SH-SY5Y (cell line): Measurements from ENCODE around the gene TSPAN15.

ENCODE experiments used
- GATA2 ChIP-seq: IDR thresholded peaks from 2 replicates; pipeline ENCODE4 v1.6.1; 2011; ENCODE audit warnings: mild to moderate bottlenecking, low read depth, low read length
- GATA3 ChIP-seq: IDR thresholded peaks from 2 replicates; pipeline ENCODE4 v1.6.1; 2011; ENCODE audit warnings: low read depth, mild to moderate bottlenecking, low read length, moderate library complexity

The TSPAN15 gene

GRCh38 chr10:69425511-69426298, 25.6 kb upstream of the TSPAN15 start:
- TF ChIP-seq GATA3 (no peak), GATA2 (no peak)

DNA sequence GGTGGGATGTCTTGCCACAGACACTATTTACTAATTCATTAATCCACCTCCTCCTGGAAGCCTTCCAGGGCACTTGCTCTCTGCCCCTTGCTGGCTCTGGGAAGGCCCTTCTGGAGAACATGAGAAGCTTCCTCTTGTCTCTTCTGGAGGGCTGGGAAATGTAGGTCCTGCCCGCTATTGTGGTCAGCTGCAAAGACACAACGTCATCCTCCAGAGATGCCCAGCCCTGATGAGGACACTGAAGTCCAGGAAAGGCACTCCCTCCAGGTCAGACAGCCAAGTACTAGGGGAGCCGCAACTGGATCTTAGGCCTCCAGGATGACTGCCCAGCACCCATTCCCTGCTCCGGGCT, 24.9 kb upstream of the TSPAN15 start:
- TF ChIP-seq GATA2 (no peak), GATA3 (no peak)

DNA sequence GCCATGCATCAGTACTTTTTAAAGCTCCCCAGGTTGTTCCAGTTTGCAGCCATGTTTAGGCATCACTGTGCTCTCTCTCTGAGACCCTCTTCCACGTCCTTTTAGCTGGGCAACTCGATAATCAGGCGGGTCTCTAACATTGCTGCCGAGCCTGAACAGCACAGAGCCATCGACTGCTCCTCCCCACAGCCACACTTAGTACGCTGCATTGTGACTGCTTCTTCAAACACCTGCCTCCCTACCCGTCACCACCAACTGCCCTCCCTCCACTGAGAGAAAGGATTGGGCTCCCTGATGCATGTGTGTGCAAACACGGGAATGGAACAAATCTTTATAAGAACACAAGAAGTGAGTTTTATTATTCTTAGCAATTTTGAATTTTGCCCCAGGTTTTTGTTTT, 23.1 kb upstream of the TSPAN15 start:
- TF ChIP-seq GATA2 (no peak), GATA3 (no peak)

- TF ChIP-seq GATA3 (no peak), GATA2 (no peak)
Observed at GRCh38 chr10:69434169-69434568, 17.1 kb upstream of the TSPAN15 start.

- TF ChIP-seq GATA2 (no peak), GATA3 (no peak)
Observed at GRCh38 chr10:69434926-69435325, 16.3 kb upstream of the TSPAN15 start.

DNA sequence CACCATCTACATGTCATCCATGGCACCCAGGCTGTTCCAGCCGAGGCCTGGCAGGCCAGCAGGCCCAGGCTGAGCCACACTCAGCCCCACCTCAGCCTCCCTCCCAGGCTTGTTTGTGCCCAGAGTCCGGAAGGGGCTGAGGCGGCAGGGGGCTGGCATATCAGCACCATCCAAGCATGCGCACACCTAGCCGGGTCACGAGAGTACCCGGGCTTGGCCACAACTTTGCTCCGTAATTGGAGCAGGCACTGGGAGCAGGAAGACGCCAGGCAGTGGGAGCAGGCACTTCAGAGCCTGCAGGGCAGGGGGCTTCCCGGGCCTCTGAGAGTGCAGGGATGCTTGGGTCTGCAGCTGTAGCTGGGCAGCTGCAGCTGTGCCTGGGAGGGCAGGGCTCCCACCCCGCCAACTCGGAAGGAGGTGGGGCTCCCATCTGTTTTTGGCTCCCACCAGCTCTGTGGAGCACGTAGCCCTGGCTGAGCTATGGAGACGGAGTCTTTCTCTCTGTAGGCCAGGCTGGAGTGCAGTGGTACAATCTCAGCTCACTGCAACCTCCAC, 15.2 kb upstream of the TSPAN15 start:
- no peak for TF ChIP-seq GATA2
- TF ChIP-seq GATA3: no peak

DNA sequence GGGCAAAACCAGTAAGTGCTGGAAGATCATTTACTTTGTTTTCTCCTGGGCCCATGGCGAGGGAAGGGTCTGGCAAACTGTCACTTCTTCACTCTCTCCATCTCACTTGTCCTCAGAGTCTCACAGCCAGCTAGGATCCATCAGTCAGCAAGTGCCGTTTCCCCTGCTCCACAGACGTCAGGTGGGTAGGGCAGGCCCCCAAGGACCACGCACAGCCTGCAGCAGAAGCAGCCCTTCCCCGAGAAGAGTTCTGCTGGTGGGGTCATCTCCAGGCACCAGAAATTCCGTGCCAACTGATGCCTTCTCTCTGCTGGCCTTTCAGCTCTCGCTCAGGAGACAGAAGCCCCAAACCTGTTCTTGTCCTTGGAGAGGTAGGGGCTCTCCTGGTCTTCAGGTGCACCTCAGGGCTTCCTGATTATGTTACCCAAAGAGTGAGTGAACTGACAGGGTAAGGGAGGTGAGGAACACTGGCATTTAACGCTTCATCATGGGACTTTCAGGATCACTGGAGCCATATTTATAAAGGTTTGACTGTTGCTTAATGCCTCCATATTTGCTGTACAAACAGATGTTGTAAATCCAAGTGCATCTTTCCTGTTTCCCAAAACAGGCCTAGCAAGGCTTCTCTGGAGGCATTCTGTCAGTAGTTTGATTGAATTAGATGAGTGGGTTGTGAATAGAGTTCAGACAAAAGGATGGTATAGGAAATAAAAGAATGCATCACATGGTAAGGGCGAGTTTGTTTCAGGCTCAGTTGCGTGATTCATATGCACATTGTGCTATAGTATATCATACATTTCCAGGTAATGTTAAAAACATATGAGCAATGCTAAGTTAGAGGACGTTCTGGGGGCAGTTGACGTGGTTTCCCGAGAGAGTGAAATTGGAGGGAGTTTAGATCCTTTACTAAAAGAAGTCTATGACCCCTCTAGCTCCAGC, 13.7 kb upstream of the TSPAN15 start:
- no peak for TF ChIP-seq GATA3
- TF ChIP-seq GATA2: no peak

- no peak for TF ChIP-seq GATA3
- TF ChIP-seq GATA2: no peak; the same call in 1 of the 2 replicates
Observed at GRCh38 chr10:69438536-69439349, 12.5 kb upstream of the TSPAN15 start.

- TF ChIP-seq GATA3 (no peak), GATA2 (no peak)
Observed at GRCh38 chr10:69439350-69439739, 11.9 kb upstream of the TSPAN15 start.

DNA sequence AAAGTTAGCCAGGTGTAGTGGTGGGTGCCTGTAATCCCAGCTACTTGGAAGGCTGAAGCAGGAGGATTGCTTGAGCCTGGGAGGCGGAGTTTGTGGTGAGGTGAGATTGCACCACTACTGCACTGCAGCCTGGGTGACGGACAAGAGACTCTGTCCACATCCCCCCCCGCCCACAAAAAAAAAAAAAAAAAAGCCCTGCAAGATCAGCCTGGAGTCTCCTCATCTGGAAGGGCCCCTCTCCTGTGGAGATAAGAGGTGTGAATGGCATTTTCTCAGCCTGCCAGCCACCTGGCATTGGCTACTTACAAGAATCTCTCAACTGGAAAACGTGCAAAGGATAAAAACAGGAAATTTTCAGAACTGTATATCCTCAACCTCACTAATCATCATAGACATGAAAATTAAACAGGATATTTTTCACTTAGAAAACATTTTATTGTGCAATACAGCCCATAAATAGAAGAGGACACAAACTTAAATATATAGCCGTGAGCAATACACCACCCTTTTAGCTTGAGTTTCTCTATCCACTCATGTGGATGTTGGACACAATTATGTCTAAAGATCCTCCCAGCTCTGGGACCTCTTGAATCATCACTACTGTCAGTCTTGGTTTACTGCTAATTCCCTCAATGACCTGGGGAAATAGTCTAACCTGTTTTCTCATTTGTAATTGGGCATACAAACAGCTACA, 11.3 kb upstream of the TSPAN15 start:
- no peak for TF ChIP-seq GATA2
- no peak for TF ChIP-seq GATA3

DNA sequence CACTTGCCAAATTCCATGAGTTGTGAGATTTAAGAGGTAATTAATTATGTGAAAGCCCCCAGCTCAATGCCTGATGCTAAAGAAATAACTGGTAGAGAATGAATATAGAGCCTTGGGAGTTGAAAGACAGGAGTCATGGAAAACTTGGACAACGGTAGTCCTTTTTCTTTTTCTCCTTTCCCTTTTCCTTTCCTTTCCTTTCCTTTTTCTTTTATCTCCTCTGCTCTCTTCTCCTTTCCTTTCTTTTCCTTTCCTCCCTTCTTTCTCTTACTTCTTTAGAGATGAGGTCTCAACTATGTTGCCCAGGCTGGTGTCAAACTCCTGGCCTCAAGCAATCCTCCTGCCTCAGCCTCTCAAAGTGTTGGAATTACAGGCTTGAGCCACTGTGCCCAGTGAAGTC, 7.9 kb upstream of the TSPAN15 start:
- TF ChIP-seq GATA2: no peak
- no peak for TF ChIP-seq GATA3

- no peak for TF ChIP-seq GATA3
- TF ChIP-seq GATA2: no peak
Observed at GRCh38 chr10:69445041-69445440, 6.2 kb upstream of the TSPAN15 start.

DNA sequence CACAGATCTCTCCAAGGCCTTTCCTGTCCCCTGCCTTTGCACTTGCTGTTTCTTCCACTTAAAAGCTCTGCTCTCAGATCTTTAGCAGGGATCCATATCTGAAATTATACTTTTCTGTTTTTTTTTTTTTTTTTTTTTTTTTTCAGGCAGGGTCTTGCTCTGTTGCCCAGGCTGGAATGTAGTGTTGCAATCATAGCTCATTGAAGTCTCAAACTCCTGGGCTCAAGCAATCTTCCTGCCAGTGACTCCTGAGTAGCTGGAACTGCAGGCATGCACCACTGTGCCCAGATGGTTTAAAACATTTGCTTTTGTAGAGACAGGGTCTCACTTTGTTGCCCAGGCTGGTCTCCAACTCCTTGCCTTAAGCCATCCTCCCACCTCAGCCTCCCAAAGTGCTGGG, 5.0 kb upstream of the TSPAN15 start:
- TF ChIP-seq GATA3 (no peak), GATA2 (no peak)

GRCh38 chr10:69446650-69447151, 4.6 kb upstream of the TSPAN15 start:
- TF ChIP-seq GATA2: no peak
- no peak for TF ChIP-seq GATA3

DNA sequence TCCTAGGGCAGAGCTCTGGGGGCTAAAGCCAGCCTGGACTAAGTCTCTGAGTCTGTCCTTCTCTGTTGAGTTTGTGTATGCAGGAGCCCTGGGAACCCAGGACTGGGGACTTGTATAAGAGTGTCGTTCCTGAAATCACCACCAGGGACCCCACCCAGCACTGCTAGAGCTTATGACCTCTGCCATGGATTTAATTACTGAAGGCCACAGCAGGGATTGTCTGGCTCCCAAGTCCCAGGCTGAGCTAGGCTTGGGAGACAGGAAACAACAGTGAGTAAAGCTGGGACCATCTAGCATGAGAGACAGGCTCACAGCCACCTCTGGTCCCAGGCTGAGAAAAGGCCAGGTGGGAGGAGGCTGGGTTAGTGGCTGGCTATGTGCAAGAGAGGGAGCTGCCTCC, 1.4 kb upstream of the TSPAN15 start:
- no peak for TF ChIP-seq GATA2
- no peak for TF ChIP-seq GATA3
